ENCODE data around the gene ZNF366.

- TF ChIP-seq EZH2phosphoT487 (IDR thresholded peaks at IDR 0.05; ENCODE audit: insufficient read depth, low read depth) (no peak), EZH2 (IDR thresholded peaks at IDR 0.05; ENCODE audit: insufficient read depth, poor library complexity, severe bottlenecking) (no peak)
These were observed 36.4 kb downstream of the ZNF366 start for GRCh38 chr5:72470826-72471225.
